ENCODE data around the gene SMOC2. TPM values are rescaled to one million over a fixed set of nuclear protein-coding genes. Genes with fewer than 3 reads are reported as not detected.

SMOC2 gene
- total RNA-seq, 1 donor from 2014 or later: 0.53 TPM

DNA sequence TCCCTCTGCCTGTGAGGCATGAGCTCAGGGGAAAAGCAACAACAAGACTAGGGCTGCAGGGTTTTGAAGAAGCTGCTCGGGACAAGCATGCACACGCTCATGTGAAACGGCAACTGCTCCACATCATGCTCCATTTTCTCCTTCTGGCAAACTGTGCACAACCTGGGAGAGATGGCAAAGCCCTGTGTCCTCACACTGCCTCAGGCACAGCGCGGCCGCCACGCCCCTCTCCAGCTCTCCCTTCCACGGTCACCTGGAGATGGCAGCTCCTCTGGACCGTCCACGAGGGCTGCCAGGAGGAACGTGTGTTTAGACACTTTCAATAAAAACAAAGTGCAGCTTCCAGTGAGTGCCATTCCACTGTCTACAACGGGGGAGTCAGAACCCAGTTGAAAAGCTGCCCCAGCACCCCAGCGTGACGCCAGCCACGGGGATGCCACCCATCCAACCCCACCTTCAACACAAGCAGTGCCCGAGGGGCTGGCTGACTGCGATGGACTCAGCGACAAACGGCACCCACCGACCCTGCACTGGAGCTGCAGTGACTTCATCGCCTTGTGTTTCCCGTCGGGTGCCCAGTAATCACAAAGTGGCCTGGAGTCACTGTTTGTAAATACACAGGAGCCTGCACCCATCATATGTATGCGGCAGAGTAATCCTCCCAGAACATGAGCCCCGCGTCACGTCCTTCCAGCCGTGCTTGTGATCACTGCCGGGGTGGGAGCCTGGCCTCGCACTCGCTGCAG lies 16.1 kb downstream of the SMOC2 start:
- no peak for FAIRE-seq
- no peak for TF ChIP-seq CTCF (IDR thresholded peaks at IDR 0.05; ENCODE audit: insufficient read depth, low read length, severe bottlenecking)
- no peak overlapping the region for H3K4me3 ChIP-seq (ENCODE audit: low read depth, low read length)
- peak; percentile 46 for DNase-seq (ENCODE audit: low read depth)
- H3K27me3 ChIP-seq (ENCODE audit: control insufficient read depth, insufficient read depth, low read length): no peaks in the 10 kb centered on the region
- no peaks in the 10 kb centered on the region for H3K36me3 ChIP-seq (ENCODE audit: control insufficient read depth, insufficient read depth, low read length)

DNA sequence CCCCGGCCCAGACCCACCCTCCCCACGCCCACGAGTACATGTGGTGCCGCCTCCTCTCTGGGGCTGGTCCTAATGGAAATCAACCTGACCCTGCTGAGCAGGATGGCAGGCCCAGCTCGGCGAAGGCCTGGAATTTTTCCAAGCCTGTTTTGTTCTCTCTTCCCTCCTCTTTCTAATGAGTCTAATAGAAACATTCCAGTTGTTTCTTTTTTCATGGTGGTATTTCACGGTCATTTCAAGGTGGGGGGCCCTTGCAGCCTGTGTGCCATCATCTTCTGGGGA lies 16.6 kb downstream of the SMOC2 start:
- FAIRE-seq: no peak
- no peak for DNase-seq (ENCODE audit: low read depth)
- Histone ChIP-seq H3K27me3 (ENCODE audit: control insufficient read depth, insufficient read depth, low read length) (no peaks in the 10 kb centered on the region), H3K36me3 (ENCODE audit: control insufficient read depth, insufficient read depth, low read length) (no peaks in the 10 kb centered on the region), H3K4me3 (ENCODE audit: low read depth, low read length) (no peak overlapping the region)
- no peak for TF ChIP-seq CTCF (IDR thresholded peaks at IDR 0.05; ENCODE audit: insufficient read depth, low read length, severe bottlenecking)

GRCh38 chr6:168458101-168458500 lies 17.1 kb downstream of the SMOC2 start:
- Histone ChIP-seq H3K27me3 (ENCODE audit: control insufficient read depth, insufficient read depth, low read length) (no peaks in the 10 kb centered on the region), H3K4me3 (ENCODE audit: low read depth, low read length) (no peak overlapping the region), H3K36me3 (ENCODE audit: control insufficient read depth, insufficient read depth, low read length) (no peaks in the 10 kb centered on the region)
- DNase-seq (ENCODE audit: low read depth) (no peak), FAIRE-seq (no peak)
- TF ChIP-seq CTCF (IDR thresholded peaks at IDR 0.05; ENCODE audit: insufficient read depth, low read length, severe bottlenecking): no peak

DNA sequence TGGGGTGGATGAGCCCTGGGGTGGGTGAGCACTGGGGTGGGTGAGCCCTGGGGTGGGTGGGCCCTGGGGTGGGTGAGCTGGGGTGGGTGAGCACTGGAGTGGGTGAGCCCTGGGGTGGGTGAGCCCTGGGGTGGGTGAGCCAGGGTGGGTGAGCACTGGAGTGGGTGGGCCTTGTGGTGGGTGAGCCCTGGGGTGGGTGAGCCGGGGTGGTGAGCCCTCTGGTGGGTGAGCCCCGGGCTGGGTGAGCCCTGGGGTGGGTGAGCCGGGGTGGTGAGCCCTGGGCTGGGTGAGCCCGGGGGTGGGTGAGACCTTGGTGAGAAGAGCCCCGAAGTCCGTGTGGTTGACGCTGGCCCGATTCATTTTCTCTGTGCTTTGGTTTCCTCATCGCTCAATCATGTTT lies 18.6 kb downstream of the SMOC2 start:
- Histone ChIP-seq H3K27me3 (ENCODE audit: control insufficient read depth, insufficient read depth, low read length) (no peaks in the 10 kb centered on the region), H3K4me3 (ENCODE audit: low read depth, low read length) (no peak overlapping the region), H3K36me3 (ENCODE audit: control insufficient read depth, insufficient read depth, low read length) (no peaks in the 10 kb centered on the region)
- no peak for TF ChIP-seq CTCF (IDR thresholded peaks at IDR 0.05; ENCODE audit: insufficient read depth, low read length, severe bottlenecking)
- DNase-seq (ENCODE audit: low read depth): no peak
- FAIRE-seq: no peak

DNA sequence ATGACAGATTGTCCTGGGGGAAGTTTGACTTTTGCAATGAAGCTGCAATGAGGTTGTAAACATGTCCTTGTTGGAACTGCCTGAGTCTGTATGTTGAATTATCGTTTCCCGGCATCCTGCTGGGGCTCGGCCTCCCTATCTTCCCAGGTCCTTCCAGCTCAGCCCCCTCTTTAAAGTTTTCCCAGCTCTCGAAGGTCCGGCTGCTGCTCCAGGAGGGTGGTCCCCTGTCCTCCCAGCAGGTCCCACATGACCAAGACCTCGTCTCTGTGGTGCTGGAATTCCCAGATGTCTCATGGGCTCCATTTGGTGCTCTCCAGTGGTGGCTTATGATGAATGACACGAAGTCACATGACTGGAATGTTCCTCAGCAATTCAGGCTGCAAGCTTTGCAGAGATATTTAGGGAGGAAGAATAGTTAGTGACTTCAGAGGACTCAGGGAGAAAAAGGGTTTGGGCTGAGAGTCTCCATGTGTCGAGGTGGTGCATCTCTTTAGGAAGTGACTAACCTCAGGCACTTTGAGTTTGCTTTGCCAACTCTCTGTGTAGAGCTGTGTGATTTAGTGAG lies 21.4 kb downstream of the SMOC2 start:
- Histone ChIP-seq H3K36me3 (ENCODE audit: control insufficient read depth, insufficient read depth, low read length) (no peaks in the 10 kb centered on the region), H3K27me3 (ENCODE audit: control insufficient read depth, insufficient read depth, low read length) (no peaks in the 10 kb centered on the region), H3K4me3 (ENCODE audit: low read depth, low read length) (no peak overlapping the region)
- TF ChIP-seq CTCF (IDR thresholded peaks at IDR 0.05; ENCODE audit: insufficient read depth, low read length, severe bottlenecking): no peak
- FAIRE-seq: no peak
- DNase-seq (ENCODE audit: low read depth): no peak

GRCh38 chr6:168464546-168464945 lies 23.6 kb downstream of the SMOC2 start:
- FAIRE-seq (no peak), DNase-seq (ENCODE audit: low read depth) (no peak)
- Histone ChIP-seq H3K27me3 (ENCODE audit: control insufficient read depth, insufficient read depth, low read length) (no peaks in the 10 kb centered on the region), H3K36me3 (ENCODE audit: control insufficient read depth, insufficient read depth, low read length) (no peaks in the 10 kb centered on the region), H3K4me3 (ENCODE audit: low read depth, low read length) (no peak overlapping the region)
- no peak for TF ChIP-seq CTCF (IDR thresholded peaks at IDR 0.05; ENCODE audit: insufficient read depth, low read length, severe bottlenecking)
